ENCODE measurements around the gene DAD1.

DNA sequence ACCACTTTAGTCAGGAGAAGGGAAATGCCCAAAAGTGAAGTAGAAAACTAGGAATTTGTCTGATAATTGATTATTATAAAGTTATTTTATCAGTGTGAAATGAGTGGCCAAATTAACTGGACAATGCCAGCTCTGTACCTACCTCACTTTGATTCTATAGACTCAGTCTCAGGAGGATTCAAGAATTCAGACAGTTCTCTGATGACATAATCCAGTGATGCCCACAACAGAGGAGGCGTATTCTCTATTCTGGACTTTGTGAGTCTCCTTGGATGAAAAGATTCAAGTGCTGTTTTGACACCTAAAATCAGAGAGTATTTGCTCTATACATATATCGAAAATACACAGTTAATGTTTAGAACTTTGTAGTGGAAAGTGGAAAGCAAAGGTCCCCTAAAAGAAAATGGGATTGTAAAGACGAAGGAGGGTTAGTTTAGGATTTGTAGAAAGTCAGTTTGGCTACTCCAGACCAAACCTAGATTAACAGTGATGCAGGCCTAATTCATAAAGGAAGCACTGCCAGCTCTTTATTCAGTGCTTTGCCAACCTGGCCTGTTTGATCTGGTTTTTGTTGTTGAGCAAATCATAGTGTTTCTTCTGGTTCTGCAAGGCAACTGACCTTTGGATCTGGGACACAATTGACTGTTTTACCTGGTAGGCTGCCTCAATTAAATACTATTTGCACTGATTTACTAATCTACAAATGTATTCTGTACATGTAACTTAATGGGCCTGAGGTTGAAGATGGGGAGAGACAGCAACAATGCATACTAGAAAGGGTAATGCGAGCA lies 67.4 kb downstream of the DAD1 start:
- TF ChIP-seq CTCF (IDR thresholded peaks at IDR 0.05) (no peak), ZFX (IDR thresholded peaks at IDR 0.05; ENCODE audit: borderline replicate concordance) (no peak)

Data from 22Rv1 (cell line).